ENCODE results near the gene OR51D1.
A peak's percentile ranks its signal among the peaks of the same experiment; 100 is the strongest.

The OR51D1 gene, protein sequence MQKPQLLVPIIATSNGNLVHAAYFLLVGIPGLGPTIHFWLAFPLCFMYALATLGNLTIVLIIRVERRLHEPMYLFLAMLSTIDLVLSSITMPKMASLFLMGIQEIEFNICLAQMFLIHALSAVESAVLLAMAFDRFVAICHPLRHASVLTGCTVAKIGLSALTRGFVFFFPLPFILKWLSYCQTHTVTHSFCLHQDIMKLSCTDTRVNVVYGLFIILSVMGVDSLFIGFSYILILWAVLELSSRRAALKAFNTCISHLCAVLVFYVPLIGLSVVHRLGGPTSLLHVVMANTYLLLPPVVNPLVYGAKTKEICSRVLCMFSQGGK

GRCh38 chr11:4636962-4637661, at the start of gene OR51D1:
TSS of gene OR51D1 (plus strand) at chr11:4637477. CDS start at chr11:4639791, 2,314 bp downstream.
- peak; percentile 97 for FAIRE-seq
- DNase-seq (ENCODE audit: insufficient read length, low spot score), result peak; percentile 59

- FAIRE-seq, result no peak
- DNase-seq (ENCODE audit: insufficient read length, low spot score), result no peak
Observed at GRCh38 chr11:4589017-4589416, 48.3 kb upstream of the OR51D1 start.

GRCh38 chr11:4593739-4594138, 43.5 kb upstream of the OR51D1 start, which contains the start of gene OR52I1:
TSS of gene OR52I1 (plus strand) at chr11:4594039. CDS start at chr11:4594039, 0 bp downstream.
- DNase-seq (ENCODE audit: insufficient read length, low spot score) (no peak), FAIRE-seq (no peak)

DNA sequence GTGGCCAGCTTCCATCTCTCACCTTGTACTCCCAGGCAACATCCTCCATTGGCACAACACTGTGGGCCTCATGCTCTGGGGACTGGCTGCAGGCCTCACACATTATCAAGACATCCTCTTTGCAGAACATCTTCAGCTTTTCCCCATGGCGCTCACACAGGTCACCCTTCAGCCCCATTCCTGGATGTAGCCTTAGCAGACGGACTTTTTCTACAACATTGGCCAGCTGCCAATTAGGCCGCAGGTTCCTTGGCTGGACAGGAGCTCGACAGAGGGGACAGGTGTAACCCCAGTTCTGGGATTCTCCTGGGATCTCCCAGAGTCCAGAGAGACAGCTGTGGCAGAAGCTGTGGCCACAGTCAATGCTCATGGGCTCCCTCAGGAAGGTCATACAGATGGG, 32.2 kb upstream of the OR51D1 start:
- FAIRE-seq, result no peak

GRCh38 chr11:4606231-4607015, 30.9 kb upstream of the OR51D1 start:
- FAIRE-seq, result peak; percentile 60
- no peak for DNase-seq (ENCODE audit: insufficient read length, low spot score)

More for the DNA sequence above, 32.2 kb upstream of the OR51D1 start:
- no peak for DNase-seq (ENCODE audit: insufficient read length, low spot score)

- FAIRE-seq (peak; percentile 63), DNase-seq (ENCODE audit: insufficient read length, low spot score) (no peak)
Observed at GRCh38 chr11:4607096-4607495, 30.2 kb upstream of the OR51D1 start.

DNA sequence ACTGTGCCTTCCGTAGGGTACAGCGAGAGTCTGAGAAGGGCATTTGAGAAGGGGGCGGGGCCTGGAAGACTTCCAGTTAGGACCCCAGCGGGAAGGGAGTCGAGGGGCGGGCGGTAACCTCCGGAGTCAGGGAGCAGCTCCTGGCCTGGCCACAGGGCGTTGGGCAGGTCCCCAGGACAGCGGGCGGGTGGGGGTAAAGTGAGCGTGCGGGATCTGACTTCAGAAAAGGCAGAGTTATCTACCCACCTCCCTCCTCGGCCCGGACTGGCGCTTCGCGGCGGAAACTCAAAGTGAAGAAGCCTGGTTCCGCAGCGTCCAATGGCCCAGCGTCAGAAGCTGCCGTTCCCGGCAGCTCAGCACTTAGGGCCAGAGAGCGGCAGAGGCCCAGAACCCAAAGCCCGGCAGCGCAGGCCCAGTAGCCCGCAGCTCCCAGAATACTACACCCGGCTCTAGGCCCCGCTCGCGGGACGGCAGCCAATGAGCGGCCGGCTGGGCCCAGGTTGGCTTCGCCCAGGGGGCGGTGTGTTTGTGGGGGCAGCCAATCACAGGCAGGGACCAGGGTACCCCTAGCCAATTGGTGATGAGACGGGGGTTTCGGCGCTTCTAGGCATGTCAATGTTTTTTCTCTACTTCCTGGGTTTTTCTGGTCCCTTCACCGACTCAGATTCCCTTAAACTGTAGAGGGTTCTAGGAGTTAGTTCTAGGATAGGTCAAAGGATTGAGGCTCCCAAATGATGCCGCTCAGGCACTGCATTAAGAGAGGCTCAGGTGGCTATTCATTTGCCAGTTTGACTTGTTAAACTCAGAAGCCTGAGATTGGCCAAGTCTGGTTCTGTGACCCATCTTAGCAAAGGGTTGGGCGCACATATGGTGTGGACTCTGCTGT, 29.3 kb upstream of the OR51D1 start, which contains the start of gene TRIM68:
TRIM68 (minus strand) TSS at position 451 of the 886 bp plus-strand sequence. CDS start 2,727 bp downstream, outside the sequence.
- peak; percentile 99 for FAIRE-seq

GRCh38 chr11:4610258-4610935, 26.9 kb upstream of the OR51D1 start:
- DNase-seq (ENCODE audit: insufficient read length, low spot score) (no peak), FAIRE-seq (peak; percentile 71)

More for the DNA sequence above, 29.3 kb upstream of the OR51D1 start, which contains the start of gene TRIM68:
- peak; percentile 86 for DNase-seq (ENCODE audit: insufficient read length, low spot score)

DNA sequence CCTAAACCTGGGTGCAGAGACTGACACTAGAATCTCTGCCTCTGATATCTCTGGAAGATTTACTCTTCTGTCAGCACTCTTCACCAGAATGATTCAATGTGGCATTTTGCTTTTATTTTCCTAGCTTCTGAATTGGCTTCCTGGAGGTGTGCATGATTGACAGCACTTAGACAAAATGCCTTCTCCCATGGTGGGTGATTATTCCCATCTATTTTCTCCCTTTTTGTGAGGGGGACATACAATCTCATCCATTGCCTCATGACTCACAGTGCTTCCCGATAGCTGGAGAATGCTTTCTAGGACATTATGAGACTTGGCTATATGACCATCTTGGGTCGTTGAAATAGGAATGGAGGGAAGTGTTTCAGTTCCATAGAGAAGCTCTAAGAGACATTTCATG, 25.3 kb upstream of the OR51D1 start:
- FAIRE-seq (no peak), DNase-seq (ENCODE audit: insufficient read length, low spot score) (no peak)

DNA sequence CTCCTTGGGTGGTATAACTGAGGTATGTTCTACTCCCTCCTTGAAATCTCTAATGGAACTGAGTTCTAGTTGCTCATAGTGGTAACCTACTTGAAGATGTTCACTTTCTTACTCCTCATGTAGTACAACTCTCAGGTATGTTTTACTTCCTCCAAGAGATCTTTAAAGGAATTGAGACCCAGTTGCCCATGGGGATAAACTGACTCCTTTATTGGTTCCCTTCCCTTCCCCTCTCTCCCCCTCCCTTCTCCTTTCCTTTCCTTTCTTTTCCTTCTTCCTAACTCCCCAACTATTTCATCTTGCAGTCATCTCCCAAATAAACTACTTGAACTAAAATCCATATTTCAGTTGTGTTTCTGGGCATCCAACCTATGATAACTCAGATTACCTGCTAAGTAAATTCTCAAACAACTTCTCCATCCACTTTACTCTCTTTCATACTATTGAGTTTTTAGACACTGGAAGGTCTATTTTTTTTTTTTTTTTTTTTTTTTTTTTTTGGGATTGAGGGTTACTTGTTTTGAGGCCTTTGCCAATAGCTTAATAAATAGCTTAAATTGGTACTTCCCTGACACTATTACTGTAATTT, 21.3 kb upstream of the OR51D1 start:
- FAIRE-seq (no peak), DNase-seq (ENCODE audit: insufficient read length, low spot score) (no peak)

- DNase-seq (ENCODE audit: insufficient read length, low spot score) (no peak), FAIRE-seq (no peak)
Observed at GRCh38 chr11:4619514-4619913, 17.8 kb upstream of the OR51D1 start.

- peak; percentile 39 for FAIRE-seq
- DNase-seq (ENCODE audit: insufficient read length, low spot score), result no peak
Observed at GRCh38 chr11:4626207-4627099, 10.8 kb upstream of the OR51D1 start.

DNA sequence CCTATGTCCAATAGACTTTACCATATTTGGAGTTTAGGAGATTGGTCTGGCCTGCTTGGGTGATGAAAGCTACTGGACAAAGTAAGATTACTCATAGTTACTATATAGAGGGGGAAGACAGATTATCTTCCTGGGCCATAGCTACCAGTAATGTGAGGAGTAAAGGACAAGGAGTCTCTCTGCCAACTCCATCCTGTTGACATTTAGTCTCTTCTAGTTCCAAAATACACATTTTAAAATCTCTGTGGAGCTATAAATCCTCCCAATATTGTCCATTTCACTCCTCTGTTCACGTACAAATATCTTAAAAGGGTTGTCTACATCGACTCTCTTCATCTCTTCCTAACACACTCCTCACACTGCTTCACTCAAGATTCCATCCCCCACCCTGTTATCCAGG, 1.1 kb upstream of the OR51D1 start:
- no peak for FAIRE-seq

GRCh38 chr11:4637662-4638047, 378 bp downstream of the OR51D1 start:
- FAIRE-seq (no peak), DNase-seq (ENCODE audit: insufficient read length, low spot score) (no peak)

More for the DNA sequence above, 1.1 kb upstream of the OR51D1 start:
- DNase-seq (ENCODE audit: insufficient read length, low spot score), result no peak

- FAIRE-seq (no peak), DNase-seq (ENCODE audit: insufficient read length, low spot score) (no peak)
Observed at GRCh38 chr11:4639931-4640330, 2.7 kb downstream of the OR51D1 start.

DNA sequence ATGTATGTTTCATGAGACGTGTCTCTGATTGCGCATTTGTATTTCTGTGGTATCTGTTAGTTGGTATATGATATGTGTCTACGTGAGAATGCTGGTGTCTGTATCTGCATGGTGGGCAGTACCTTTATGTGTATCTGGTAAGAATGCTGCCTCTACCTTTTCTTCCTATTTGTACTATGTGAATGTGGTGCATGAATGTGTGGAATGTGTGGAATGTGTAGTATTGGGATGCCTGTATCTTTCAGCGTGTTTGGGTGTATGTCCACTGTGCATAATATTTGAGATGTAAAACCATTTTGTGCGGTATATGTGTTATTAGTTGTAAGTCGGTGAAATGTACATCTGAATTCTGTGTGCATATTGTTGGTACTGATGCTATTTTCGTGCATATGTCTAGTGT, 4.2 kb downstream of the OR51D1 start:
- DNase-seq (ENCODE audit: insufficient read length, low spot score) (no peak), FAIRE-seq (no peak)

GRCh38 chr11:4642043-4642442, 4.8 kb downstream of the OR51D1 start:
- FAIRE-seq, result no peak

GRCh38 chr11:4643076-4643475, 5.8 kb downstream of the OR51D1 start:
- no peak for DNase-seq (ENCODE audit: insufficient read length, low spot score)
- FAIRE-seq, result no peak

More at GRCh38 chr11:4642043-4642442, 4.8 kb downstream of the OR51D1 start:
- DNase-seq (ENCODE audit: insufficient read length, low spot score), result no peak

Measured in GM19239 (cell line).